ENCODE results near the gene POLN. TPM values are rescaled to one million over a fixed set of nuclear protein-coding genes. Genes with fewer than 3 reads are reported as not detected.

POLN gene
- total RNA-seq, 1 donor, result 2.9 TPM

GRCh38 chr4:2251073-2251794, 9.3 kb upstream of the POLN start:
- Histone ChIP-seq H4K20me1 (ENCODE audit: insufficient read depth, low read length) (peaks cover 54% of the 10 kb centered on the region), H3K36me3 (ENCODE audit: insufficient read depth, low read length) (peaks cover 36% of the 10 kb centered on the region), H3K4me3 (ENCODE audit: insufficient read depth, low read length) (no peak overlapping the region), H3K4me2 (ENCODE audit: insufficient read depth, low read length) (no peak overlapping the region), H3K79me2 (ENCODE audit: insufficient read depth, low read length) (peaks cover 27% of the 10 kb centered on the region), H3K9me3 (ENCODE audit: low read depth, low read length) (no peaks in the 10 kb centered on the region), H3K27me3 (ENCODE audit: insufficient read depth, low read length) (no peaks in the 10 kb centered on the region), H3K4me1 (ENCODE audit: insufficient read depth, low read length) (peaks cover 6% of the 10 kb centered on the region), H3K27ac (ENCODE audit: low read depth, low read length) (no peak overlapping the region), H2AFZ (ENCODE audit: low read length) (no peak overlapping the region)
- peak; percentile 75 for DNase-seq (ENCODE audit: insufficient read length, low spot score, missing footprints)
- TF ChIP-seq, protein P1, sequence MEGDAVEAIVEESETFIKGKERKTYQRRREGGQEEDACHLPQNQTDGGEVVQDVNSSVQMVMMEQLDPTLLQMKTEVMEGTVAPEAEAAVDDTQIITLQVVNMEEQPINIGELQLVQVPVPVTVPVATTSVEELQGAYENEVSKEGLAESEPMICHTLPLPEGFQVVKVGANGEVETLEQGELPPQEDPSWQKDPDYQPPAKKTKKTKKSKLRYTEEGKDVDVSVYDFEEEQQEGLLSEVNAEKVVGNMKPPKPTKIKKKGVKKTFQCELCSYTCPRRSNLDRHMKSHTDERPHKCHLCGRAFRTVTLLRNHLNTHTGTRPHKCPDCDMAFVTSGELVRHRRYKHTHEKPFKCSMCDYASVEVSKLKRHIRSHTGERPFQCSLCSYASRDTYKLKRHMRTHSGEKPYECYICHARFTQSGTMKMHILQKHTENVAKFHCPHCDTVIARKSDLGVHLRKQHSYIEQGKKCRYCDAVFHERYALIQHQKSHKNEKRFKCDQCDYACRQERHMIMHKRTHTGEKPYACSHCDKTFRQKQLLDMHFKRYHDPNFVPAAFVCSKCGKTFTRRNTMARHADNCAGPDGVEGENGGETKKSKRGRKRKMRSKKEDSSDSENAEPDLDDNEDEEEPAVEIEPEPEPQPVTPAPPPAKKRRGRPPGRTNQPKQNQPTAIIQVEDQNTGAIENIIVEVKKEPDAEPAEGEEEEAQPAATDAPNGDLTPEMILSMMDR (IDR thresholded peaks at IDR 0.05; ENCODE audit: extremely low read depth, low read depth, low read length), result no peak

GRCh38 chr4:2250357-2251072, 8.6 kb upstream of the POLN start:
- H3K79me2 ChIP-seq (ENCODE audit: insufficient read depth, low read length), result peaks cover 24% of the 10 kb centered on the region
- no peak overlapping the region for H3K4me3 ChIP-seq (ENCODE audit: insufficient read depth, low read length)
- TF ChIP-seq, protein P1 (IDR thresholded peaks at IDR 0.05; ENCODE audit: extremely low read depth, low read depth, low read length), result no peak
- H3K27me3 ChIP-seq (ENCODE audit: insufficient read depth, low read length), result no peaks in the 10 kb centered on the region
- peaks cover 36% of the 10 kb centered on the region for H3K36me3 ChIP-seq (ENCODE audit: insufficient read depth, low read length)
- H3K9me3 ChIP-seq (ENCODE audit: low read depth, low read length), result no peaks in the 10 kb centered on the region
- H4K20me1 ChIP-seq (ENCODE audit: insufficient read depth, low read length), result peaks cover 47% of the 10 kb centered on the region
- no peak overlapping the region for H3K27ac ChIP-seq (ENCODE audit: low read depth, low read length)
- no peaks in the 10 kb centered on the region for H3K4me1 ChIP-seq (ENCODE audit: insufficient read depth, low read length)
- DNase-seq (ENCODE audit: insufficient read length, low spot score, missing footprints), result peak; percentile 58
- H3K4me2 ChIP-seq (ENCODE audit: insufficient read depth, low read length), result no peak overlapping the region
- no peak overlapping the region for H2AFZ ChIP-seq (ENCODE audit: low read length)

DNA sequence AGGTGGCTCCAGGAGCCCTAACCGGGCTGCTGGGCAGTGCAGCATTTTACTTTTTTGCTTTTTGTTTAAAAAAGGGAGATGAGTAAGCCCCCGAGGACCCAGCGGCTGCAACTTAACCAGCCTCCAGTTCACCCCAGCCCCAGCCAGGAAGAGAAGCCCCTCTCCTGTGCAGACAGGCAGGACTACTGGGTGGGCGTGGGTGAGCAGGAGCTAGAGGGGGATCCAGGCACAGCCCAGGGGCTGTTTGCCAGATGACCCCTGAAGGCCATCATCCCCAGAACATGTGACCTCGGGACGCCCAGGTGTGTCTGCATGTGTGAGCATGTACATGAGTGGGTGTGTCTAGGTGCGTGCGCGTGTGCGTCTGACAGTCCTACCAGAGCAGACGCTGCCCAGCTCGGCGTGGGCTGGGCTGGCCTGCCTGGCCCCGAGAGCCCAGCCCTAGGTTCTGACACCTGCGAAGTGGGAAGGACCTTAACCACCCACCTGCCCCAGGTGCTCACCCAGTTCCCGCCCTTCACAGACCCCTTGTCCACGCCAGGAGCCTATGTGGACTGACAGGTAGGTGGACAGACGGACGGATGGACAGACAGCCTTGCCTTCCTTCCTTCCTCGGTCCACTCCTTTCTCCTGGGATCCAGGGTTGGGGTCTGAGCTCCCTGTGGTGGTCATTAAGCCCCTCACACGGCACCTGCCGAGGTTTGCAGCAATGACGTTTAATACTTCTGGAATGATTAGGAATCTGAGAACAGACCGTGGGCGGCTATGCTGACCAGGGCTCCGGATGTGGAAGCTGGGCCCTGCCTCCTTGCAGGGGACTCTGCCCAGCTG, 7.8 kb upstream of the POLN start:
- Histone ChIP-seq H3K27me3 (ENCODE audit: insufficient read depth, low read length) (no peaks in the 10 kb centered on the region), H2AFZ (ENCODE audit: low read length) (no peak overlapping the region), H3K79me2 (ENCODE audit: insufficient read depth, low read length) (peaks cover 18% of the 10 kb centered on the region), H3K36me3 (ENCODE audit: insufficient read depth, low read length) (peaks cover 31% of the 10 kb centered on the region), H3K4me1 (ENCODE audit: insufficient read depth, low read length) (no peaks in the 10 kb centered on the region), H3K27ac (ENCODE audit: low read depth, low read length) (no peak overlapping the region), H3K4me2 (ENCODE audit: insufficient read depth, low read length) (no peak overlapping the region), H4K20me1 (ENCODE audit: insufficient read depth, low read length) (peaks cover 40% of the 10 kb centered on the region), H3K4me3 (ENCODE audit: insufficient read depth, low read length) (no peak overlapping the region), H3K9me3 (ENCODE audit: low read depth, low read length) (no peaks in the 10 kb centered on the region)
- TF ChIP-seq, protein P1 (IDR thresholded peaks at IDR 0.05; ENCODE audit: extremely low read depth, low read depth, low read length), result no peak
- peak; percentile 59 for DNase-seq (ENCODE audit: insufficient read length, low spot score, missing footprints)
